ENCODE results near the gene STX10. TPM values are rescaled to one million over a fixed set of nuclear protein-coding genes. Genes with fewer than 3 reads are reported as not detected.
A peak's percentile ranks its signal among the peaks of the same experiment; 100 is the strongest.

STX10 gene
- total and polyA plus RNA-seq, 9 of the 15 experiments (the other 6 are each of a cell fraction or from before 2014, with no cell fraction given) = 0.51 to 66.3 (median 31.0) TPM

GRCh38 chr19:13154241-13154778 is 4.1 kb upstream of the STX10 start (continued):
- TF ChIP-seq CHD7 (IDR thresholded peaks at IDR 0.05; ENCODE audit: low read depth, low read length) (peak; percentile 9), PYGO2 (tag; IDR thresholded peaks at IDR 0.05) (no peak), NR3C1 (CRISPR knock-in tag; IDR thresholded peaks at IDR 0.05) (peak; percentile 45; the same call in 1 of the 2 replicates), HDGF (IDR thresholded peaks at IDR 0.05) (no peak), ZNF143 (CRISPR knock-in tag; IDR thresholded peaks at IDR 0.05) (no peak), PTRF (tag; IDR thresholded peaks at IDR 0.05) (no peak), DPF2 (IDR thresholded peaks at IDR 0.05) (0 out of 2 replicates have a peak, but pooled peaks have one; percentile 27), HNRNPUL1 (IDR thresholded peaks at IDR 0.05; ENCODE audit: low read length) (peak; percentile 61; the same call in 1 of the 2 replicates), ZNF41 (CRISPR knock-in tag; conservative IDR thresholded peaks at IDR 0.05) (no peak), SRF (CRISPR knock-in tag; IDR thresholded peaks at IDR 0.05) (peak in 1 of 2 experiments; percentile 47; a peak in 1 of 4 replicates), BHLHE40 (IDR thresholded peaks at IDR 0.05; ENCODE audit: low read length) (peak; percentile 67), E4F1 (CRISPR knock-in tag; IDR thresholded peaks at IDR 0.05; ENCODE audit: borderline replicate concordance) (no peak), ZNF764 (CRISPR knock-in tag; IDR thresholded peaks at IDR 0.05; ENCODE audit: low read depth) (no peak), MED1 (CRISPR knock-in tag; IDR thresholded peaks at IDR 0.05; ENCODE audit: borderline replicate concordance) (no peak; the same call in 1 of the 2 replicates), CC2D1A (IDR thresholded peaks at IDR 0.05) (0 out of 2 replicates have a peak, but pooled peaks have one; percentile 19), ZNF311 (CRISPR knock-in tag; IDR thresholded peaks at IDR 0.05) (no peak)

Data from K562 (cell line).